Endothelial cell of umbilical vein (primary cell): Measurements from ENCODE around the gene PLEKHH1. TPM values are rescaled to one million over a fixed set of nuclear protein-coding genes. Genes with fewer than 3 reads are reported as not detected.

ENCODE experiments used
- BruUV-seq: library from RNA; stranded (reverse); fragments of 400-500 nt; replicated peaks from 2 replicates; lab custom pipeline; 2021; lab: Mats Ljungman, UMichigan
- CTCF ChIA-PET: fragments of 300-600, 350-600 bp; sonication (Branson Sonifier 250); formaldehyde crosslinking; loops from one replicate; lab custom pipeline; 2021; ENCODE audit warnings: antibody characterized with exemption, inconsistent platforms; lab: Charles Lee
- POLR2A ChIA-PET: fragments of 300-600, 350-600 bp; sonication (Branson Sonifier 250); formaldehyde crosslinking; loops from one replicate; lab custom pipeline; 2021; ENCODE audit warnings: antibody characterized with exemption, inconsistent platforms; lab: Charles Lee
- DNase-seq: peaks from one replicate; pipeline ENCODE4 v3.0.0-alpha.2; 2011; ENCODE audit warnings: low read depth, low spot score
- FAIRE-seq: peaks from 2 replicates; lab custom pipeline; 2011; peaks lifted over from hg19 to GRCh38; lab: Jason Lieb, UNC
- H2AFZ ChIP-seq: 2 replicates; pipeline ENCODE4 v1.6.0; 2012; ENCODE audit warnings: low read depth, low read length, control low read depth, inconsistent platforms
- H3K27ac ChIP-seq: 2 replicates; pipeline ENCODE4 v1.5.1; 2011; ENCODE audit warnings: low read depth, mild to moderate bottlenecking, control low read depth, low read length, moderate library complexity; ENCODE audit not compliant: insufficient read depth
- H3K27me3 ChIP-seq, 2 experiments: 2 replicates each; pipeline versions ENCODE4 v1.6.0 to v1.6.1; 2011; ENCODE audit warnings: low read length in 2 of 2, mixed read lengths in 1 of 2; ENCODE audit not compliant: control insufficient read depth in 2 of 2, insufficient read depth in 2 of 2
- H3K36me3 ChIP-seq, 2 experiments: 2 replicates in 1 of 2; 3 replicates in 1 of 2; pipeline ENCODE4 v1.5.1; 2011; ENCODE audit warnings: low read length in 2 of 2, mild to moderate bottlenecking in 1 of 2, moderate library complexity in 1 of 2; ENCODE audit not compliant: control insufficient read depth in 2 of 2, insufficient read depth in 2 of 2; ENCODE audit errors: extremely low read depth in 1 of 2
- H3K4me1 ChIP-seq: 3 replicates; pipeline ENCODE4 v1.5.1; 2011; ENCODE audit warnings: mild to moderate bottlenecking, low read length; ENCODE audit not compliant: control insufficient read depth, insufficient read depth; ENCODE audit errors: extremely low read depth
- H3K4me2 ChIP-seq: 2 replicates; pipeline ENCODE4 v1.6.1; 2011; ENCODE audit warnings: low read length, control low read depth, mixed read lengths; ENCODE audit not compliant: insufficient read depth
- H3K4me3 ChIP-seq, 3 experiments: fragments of 200-600 bp in 1 of 3; sonication (generic), shearing (Covaris generic) in 1 of 3; replicated peaks in 1 of 3; 2 replicates each; pipeline ENCODE4 v1.5.1; 2011 to 2016; ENCODE audit warnings: control low read depth in 3 of 3, low read length in 3 of 3, mild to moderate bottlenecking in 2 of 3, inconsistent platforms in 1 of 3, low read depth in 1 of 3, moderate library complexity in 1 of 3; ENCODE audit not compliant: insufficient read depth in 1 of 3
- H3K79me2 ChIP-seq: 2 replicates; pipeline ENCODE4 v1.6.0; 2012; ENCODE audit warnings: low read length, inconsistent platforms; ENCODE audit not compliant: control insufficient read depth, insufficient read depth
- H3K9ac ChIP-seq: replicated peaks from 2 replicates; pipeline ENCODE3; 2011; ENCODE audit warnings: low read length, control low read depth; ENCODE audit not compliant: insufficient read depth; ENCODE audit errors: extremely low read depth
- H3K9me1 ChIP-seq: replicated peaks from 3 replicates; pipeline ENCODE4 v1.6.0; 2011; ENCODE audit warnings: mild to moderate bottlenecking, low read length; ENCODE audit not compliant: control insufficient read depth, insufficient read depth; ENCODE audit errors: extremely low read depth
- H3K9me3 ChIP-seq: replicated peaks from 2 replicates; pipeline ENCODE4 v1.5.1; 2012; ENCODE audit warnings: low read length, inconsistent platforms; ENCODE audit not compliant: control insufficient read depth, insufficient read depth
- H4K20me1 ChIP-seq: replicated peaks from 2 replicates; pipeline ENCODE3; 2011; ENCODE audit warnings: mild to moderate bottlenecking, low read length; ENCODE audit not compliant: control insufficient read depth, insufficient read depth; ENCODE audit errors: extremely low read depth
- FOS ChIP-seq: IDR thresholded peaks from 2 replicates; pipeline ENCODE4 v1.6.1; 2011; ENCODE audit warnings: mild to moderate bottlenecking, low read length, moderate library complexity, borderline replicate concordance; ENCODE audit not compliant: insufficient read depth
- GATA2 ChIP-seq: IDR thresholded peaks from 2 replicates; pipeline ENCODE4 v1.7.0; 2011; ENCODE audit warnings: low read depth, mild to moderate bottlenecking, moderate library complexity, mixed read lengths, low read length; ENCODE audit not compliant: insufficient read length, insufficient read depth
- JUN ChIP-seq: IDR thresholded peaks from 2 replicates; pipeline ENCODE4 v1.6.1; 2011; ENCODE audit warnings: borderline replicate concordance, low read depth; ENCODE audit not compliant: insufficient read length, insufficient read depth
- POLR2A ChIP-seq: IDR thresholded peaks from 2 replicates; pipeline ENCODE4 v1.6.1; 2012; ENCODE audit warnings: low read depth, mild to moderate bottlenecking, control low read depth, low read length
- POLR2AphosphoS5 ChIP-seq: IDR thresholded peaks from 2 replicates; pipeline ENCODE4 v1.6.1; 2012; ENCODE audit warnings: low read depth, mild to moderate bottlenecking, control low read depth, low read length, moderate library complexity; ENCODE audit not compliant: insufficient read depth
- dilution Hi-C: fragments of 300-500 bp; cut with MboI; formaldehyde crosslinking; loops from one replicate; pipeline ENCODE4 v1.15.0; 2019; ENCODE audit warnings: low sequenced_read_pairs; ENCODE audit not compliant: extremely low pct_ligation_motif_present
- intact Hi-C: fragments of 100-400 bp; cut with micrococcal nuclease; formaldehyde crosslinking; loops from one replicate; pipeline ENCODE4 v1.10.0; 2022
- polyA plus RNA-seq, 4 experiments: library from polyadenylated mRNA; depleted of rRNA in 3 of 4; stranded (reverse) in 3 of 4; unstranded in 1 of 4; fragments of >200 nt; gene quantifications; 2 replicates each; pipeline versions ENCODE4 v1.2.1 to v1.2.3, GENCODE V29; 2011 to 2012; ENCODE audit warnings: missing spikeins in 1 of 4
- total RNA-seq: library from RNA; stranded (reverse); gene quantifications from 2 replicates; pipeline ENCODE4 v1.2.3, GENCODE V29; 2021
- TF ChIP-seq, protein P1 (sequence below), 2 donors: IDR thresholded peaks; 1 replicate in 1 of 2; 2 replicates in 1 of 2; pipeline ENCODE4 v1.5.1; 2011; ENCODE audit warnings: low read length in 2 of 2, mild to moderate bottlenecking in 2 of 2, moderate library complexity in 2 of 2, control low read depth in 1 of 2, inconsistent platforms in 1 of 2, low read depth in 1 of 2; ENCODE audit not compliant: insufficient read depth in 1 of 2; ENCODE audit errors: extremely low read depth in 1 of 2
- TF ChIP-seq, protein P2 (sequence below): IDR thresholded peaks from 2 replicates; pipeline ENCODE4 v1.6.1; 2011; ENCODE audit not compliant: insufficient read depth, insufficient read length

Gene PLEKHH1
- total and polyA plus RNA-seq, 2 donors (not counting 3 experiments of a cell fraction or from before 2014, with no cell fraction given): 0.17 to 0.71 TPM

DNA sequence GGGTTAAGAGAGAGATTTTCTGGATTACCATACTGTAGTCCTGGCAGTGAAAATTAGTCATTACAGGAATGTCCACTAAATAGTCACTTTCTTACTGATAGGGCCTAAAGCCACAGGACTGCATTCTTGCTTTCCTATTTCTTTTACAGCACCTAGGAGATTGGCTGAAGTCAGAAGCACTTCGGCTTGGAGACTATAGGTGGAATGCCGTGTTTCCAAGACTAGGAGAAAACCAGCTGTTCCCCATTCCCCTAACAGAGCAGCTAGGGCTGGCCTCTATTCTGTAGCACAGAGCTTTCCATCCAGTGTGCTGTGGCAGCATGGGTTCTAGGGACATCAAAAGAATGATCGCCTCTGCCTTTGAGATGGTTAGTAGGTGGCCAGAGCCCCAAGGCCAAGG lies 51.9 kb downstream of the PLEKHH1 start:
- H2AFZ ChIP-seq: no peak overlapping the region
- BruUV-seq: no TSS peak
- POLR2A ChIA-PET: no interaction called here

DNA sequence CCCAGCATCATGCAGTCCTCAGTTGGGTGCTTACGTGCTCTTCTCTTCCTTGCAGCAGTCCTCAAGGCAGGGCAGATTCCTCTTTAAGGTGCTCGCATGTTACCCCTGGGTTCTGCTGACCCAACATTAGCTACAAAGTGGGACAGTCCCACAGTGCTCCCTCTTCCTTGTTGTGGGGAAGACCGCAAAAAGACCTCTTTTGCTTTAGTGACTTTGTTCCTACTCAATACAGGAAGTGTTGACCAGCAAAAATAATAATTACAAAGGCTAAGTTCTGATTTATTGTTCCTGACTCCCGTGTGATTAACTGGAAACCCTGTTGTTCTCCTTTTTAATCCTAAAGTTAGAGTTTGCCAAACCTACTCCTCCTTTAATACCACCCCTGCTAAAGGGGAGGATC lies 53.3 kb downstream of the PLEKHH1 start:
- Histone ChIP-seq H3K9ac (no peak overlapping the region), H3K79me2 (no peaks in the 10 kb centered on the region), H2AFZ (no peak overlapping the region), H3K9me3 (no peaks in the 10 kb centered on the region), H4K20me1 (no peaks in the 10 kb centered on the region), H3K27ac (no peak overlapping the region), H3K9me1 (no peaks in the 10 kb centered on the region), H3K36me3 (peaks cover 0 to 1% of the 10 kb centered on the region in 2 experiments), H3K4me1 (no peaks in the 10 kb centered on the region), H3K4me2 (no peak overlapping the region), H3K27me3 (peaks cover 0 to 2% of the 10 kb centered on the region in 2 experiments), H3K4me3 (no peak overlapping the region)
- intact Hi-C loops: no loop called here
- CTCF ChIA-PET: interaction anchor here (0.9 to 13.7 kb wide), 9 partner anchors 13 to 159 kb away, joined by 3 to 394 read pairs (median 5); partner anchors contain the start of genes PIGH, RDH11 and RDH12
- BruUV-seq: no TSS peak
- FAIRE-seq: no peak
- no peak for DNase-seq
- POLR2A ChIA-PET: no interaction called here
- dilution Hi-C loops: no loop called here
- TF ChIP-seq, protein P1, sequence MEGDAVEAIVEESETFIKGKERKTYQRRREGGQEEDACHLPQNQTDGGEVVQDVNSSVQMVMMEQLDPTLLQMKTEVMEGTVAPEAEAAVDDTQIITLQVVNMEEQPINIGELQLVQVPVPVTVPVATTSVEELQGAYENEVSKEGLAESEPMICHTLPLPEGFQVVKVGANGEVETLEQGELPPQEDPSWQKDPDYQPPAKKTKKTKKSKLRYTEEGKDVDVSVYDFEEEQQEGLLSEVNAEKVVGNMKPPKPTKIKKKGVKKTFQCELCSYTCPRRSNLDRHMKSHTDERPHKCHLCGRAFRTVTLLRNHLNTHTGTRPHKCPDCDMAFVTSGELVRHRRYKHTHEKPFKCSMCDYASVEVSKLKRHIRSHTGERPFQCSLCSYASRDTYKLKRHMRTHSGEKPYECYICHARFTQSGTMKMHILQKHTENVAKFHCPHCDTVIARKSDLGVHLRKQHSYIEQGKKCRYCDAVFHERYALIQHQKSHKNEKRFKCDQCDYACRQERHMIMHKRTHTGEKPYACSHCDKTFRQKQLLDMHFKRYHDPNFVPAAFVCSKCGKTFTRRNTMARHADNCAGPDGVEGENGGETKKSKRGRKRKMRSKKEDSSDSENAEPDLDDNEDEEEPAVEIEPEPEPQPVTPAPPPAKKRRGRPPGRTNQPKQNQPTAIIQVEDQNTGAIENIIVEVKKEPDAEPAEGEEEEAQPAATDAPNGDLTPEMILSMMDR (IDR thresholded peaks at IDR 0.05; ENCODE audit: extremely low read depth in 1 of 2, insufficient read depth in 1 of 2, low read depth in 1 of 2, low read length in 2 of 2): no peak
- TF ChIP-seq JUN (no peak), GATA2 (no peak)
- TF ChIP-seq, protein P2, sequence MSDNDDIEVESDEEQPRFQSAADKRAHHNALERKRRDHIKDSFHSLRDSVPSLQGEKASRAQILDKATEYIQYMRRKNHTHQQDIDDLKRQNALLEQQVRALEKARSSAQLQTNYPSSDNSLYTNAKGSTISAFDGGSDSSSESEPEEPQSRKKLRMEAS: no peak

More for the DNA sequence above, 51.9 kb downstream of the PLEKHH1 start:
- TF ChIP-seq POLR2AphosphoS5: no peak
- TF ChIP-seq POLR2A: no peak
- no peak for TF ChIP-seq FOS
- Histone ChIP-seq H3K9ac (no peak overlapping the region), H3K9me3 (no peaks in the 10 kb centered on the region), H3K36me3 (peaks cover 0 to 1% of the 10 kb centered on the region in 2 experiments), H3K4me1 (no peaks in the 10 kb centered on the region), H4K20me1 (no peaks in the 10 kb centered on the region), H3K79me2 (no peaks in the 10 kb centered on the region), H3K4me3 (no peak overlapping the region), H3K27ac (no peak overlapping the region), H3K27me3 (peaks cover 0 to 2% of the 10 kb centered on the region in 2 experiments), H3K4me2 (no peak overlapping the region), H3K9me1 (no peaks in the 10 kb centered on the region)
- FAIRE-seq (no peak), DNase-seq (no peak)
- CTCF ChIA-PET: interaction anchor here (0.6 to 13.7 kb wide), 15 partner anchors 14 to 158 kb away, joined by 3 to 394 read pairs (median 7); partner anchors contain the start of genes PIGH, RDH11 and RDH12
- intact Hi-C loops: loop anchor here (1.0 kb wide), 3 partner anchors 34 to 119 kb away; partner anchors contain the start of gene ARG2
- dilution Hi-C loops: no loop called here
